Stimulated activated CD4-positive, alpha-beta T cell treated with anti-CD3 and anti-CD28 coated beads, Interleukin-12 subunit alpha, Interleukin-12 subunit beta, amount 100 ng/mL, for 24 hours (primary cell): ENCODE data around the gene ZNF549.

Experiments
- DNase-seq, 2 experiments: peaks; one replicate each; pipeline ENCODE4 v3.0.0-alpha.2; 2020; ENCODE audit warnings: low read depth in 2 of 2

ZNF549 gene

GRCh38 chr19:57566396-57567265 lies 39.5 kb downstream of the ZNF549 start:
- DNase-seq = no peak

GRCh38 chr19:57570707-57571106 lies 43.6 kb downstream of the ZNF549 start:
- DNase-seq = no peak

GRCh38 chr19:57572415-57572947 lies 45.3 kb downstream of the ZNF549 start:
- no peak for DNase-seq

- DNase-seq = no peak
Observed at GRCh38 chr19:57576661-57577060, 49.5 kb downstream of the ZNF549 start.

- peak; percentile 87 to 92 for DNase-seq
Observed at GRCh38 chr19:57578487-57579205, 51.5 kb downstream of the ZNF549 start, which contains the start of gene ZNF416. Gene ZNF416, minus strand, starts transcription at chr19:57578911. Its CDS starts 207 bp downstream, at chr19:57578704.

GRCh38 chr19:57583104-57583520 lies 56.0 kb downstream of the ZNF549 start:
- DNase-seq = no peak

- DNase-seq = peak; percentile 64 to 72
Observed at GRCh38 chr19:57583521-57584416, 56.6 kb downstream of the ZNF549 start, which contains the start of gene ZIK1. Gene ZIK1, plus strand, starts transcription at chr19:57584145. Its CDS starts 212 bp downstream, at chr19:57584357.

GRCh38 chr19:57587529-57587928 lies 60.4 kb downstream of the ZNF549 start:
- DNase-seq = no peak

GRCh38 chr19:57599377-57599760 lies 72.2 kb downstream of the ZNF549 start:
- no peak for DNase-seq

- DNase-seq = peak; percentile 83 to 84
Observed at GRCh38 chr19:57599761-57600383, 72.7 kb downstream of the ZNF549 start, which contains the start of gene ZNF530. Gene ZNF530, plus strand, starts transcription at chr19:57599885. Its CDS starts 4,461 bp downstream, at chr19:57604346.

- no peak for DNase-seq
Observed at GRCh38 chr19:57606931-57607330, 79.8 kb downstream of the ZNF549 start.
